ENCODE measurements around the gene TOR1A.
A peak's percentile ranks its signal among the peaks of the same experiment; 100 is the strongest.
"Not testable (repeated sequence)": the region's sequence is repeated elsewhere in the genome, so short reads cannot be mapped to it uniquely, and the experiment has no call there.

The TOR1A gene

DNA sequence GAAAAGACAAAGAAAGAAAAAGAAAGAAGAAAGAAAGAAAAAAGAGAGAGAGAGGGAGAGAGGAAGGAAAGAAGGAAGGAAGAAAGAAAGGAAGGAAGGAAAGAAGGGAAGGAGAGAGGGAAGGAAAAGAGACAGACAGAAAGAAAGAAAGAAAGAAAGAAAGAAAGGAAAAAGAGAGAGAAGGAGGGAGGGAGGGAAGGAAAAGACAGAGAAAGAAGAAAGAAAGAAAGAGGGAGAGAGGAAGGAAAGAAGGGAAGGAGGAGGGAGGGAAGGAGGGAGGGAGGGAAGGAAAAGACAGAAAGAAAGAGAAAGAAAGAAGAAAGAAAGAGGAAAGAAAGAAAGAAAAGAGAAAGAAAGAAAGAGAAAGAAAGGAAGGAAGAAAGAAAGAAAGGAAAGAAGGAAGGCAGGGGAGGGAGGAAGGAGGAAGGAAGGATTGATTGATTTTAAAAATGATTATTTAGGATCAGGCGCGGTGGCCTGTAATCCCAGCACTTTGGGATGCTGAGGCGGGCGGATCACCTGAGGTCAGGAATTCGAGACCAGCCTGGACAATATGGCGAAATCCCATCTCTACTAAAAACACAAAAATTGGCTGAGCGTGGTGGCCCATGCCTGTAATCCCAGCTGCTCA is 44.3 kb downstream of the TOR1A start:
- no peak for DNase-seq

DNA sequence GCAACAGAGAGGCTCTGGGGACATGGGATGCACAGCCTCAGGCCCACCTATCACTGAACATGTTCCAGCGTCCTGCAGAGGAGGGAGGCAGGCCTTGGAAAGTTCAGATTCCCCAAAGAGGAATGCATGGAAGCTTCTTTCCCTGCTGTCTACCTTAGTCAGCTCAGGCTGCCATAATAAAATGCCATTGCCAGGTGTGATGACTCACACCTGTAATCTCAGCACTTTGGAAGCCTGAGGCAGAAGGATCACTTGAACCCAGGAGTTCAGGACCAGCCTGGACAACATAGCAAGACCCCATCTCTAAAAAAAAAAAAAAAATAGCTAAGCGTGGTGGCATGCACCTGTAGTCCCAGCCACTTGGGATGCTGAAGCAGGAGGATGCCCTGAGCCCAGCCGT is 45.5 kb downstream of the TOR1A start:
- no peak for DNase-seq

DNA sequence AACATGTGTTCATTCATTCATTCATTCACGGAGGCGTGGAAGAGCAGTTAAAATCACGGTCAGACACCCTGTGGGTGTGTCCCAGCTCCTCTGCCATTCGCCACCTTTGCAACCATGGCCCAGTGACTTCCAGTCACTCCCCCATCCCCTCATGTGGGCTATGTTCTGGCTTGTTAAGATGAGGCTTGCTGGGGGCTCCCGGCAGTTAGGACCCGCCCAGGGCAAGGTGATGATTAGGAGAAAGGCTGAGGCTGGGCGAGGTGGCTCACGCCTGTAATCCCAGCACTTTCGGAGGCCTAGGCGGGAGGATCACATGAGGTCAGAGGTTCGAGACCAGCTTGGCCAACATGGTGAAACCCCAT is 46.2 kb downstream of the TOR1A start:
- no peak for DNase-seq

DNA sequence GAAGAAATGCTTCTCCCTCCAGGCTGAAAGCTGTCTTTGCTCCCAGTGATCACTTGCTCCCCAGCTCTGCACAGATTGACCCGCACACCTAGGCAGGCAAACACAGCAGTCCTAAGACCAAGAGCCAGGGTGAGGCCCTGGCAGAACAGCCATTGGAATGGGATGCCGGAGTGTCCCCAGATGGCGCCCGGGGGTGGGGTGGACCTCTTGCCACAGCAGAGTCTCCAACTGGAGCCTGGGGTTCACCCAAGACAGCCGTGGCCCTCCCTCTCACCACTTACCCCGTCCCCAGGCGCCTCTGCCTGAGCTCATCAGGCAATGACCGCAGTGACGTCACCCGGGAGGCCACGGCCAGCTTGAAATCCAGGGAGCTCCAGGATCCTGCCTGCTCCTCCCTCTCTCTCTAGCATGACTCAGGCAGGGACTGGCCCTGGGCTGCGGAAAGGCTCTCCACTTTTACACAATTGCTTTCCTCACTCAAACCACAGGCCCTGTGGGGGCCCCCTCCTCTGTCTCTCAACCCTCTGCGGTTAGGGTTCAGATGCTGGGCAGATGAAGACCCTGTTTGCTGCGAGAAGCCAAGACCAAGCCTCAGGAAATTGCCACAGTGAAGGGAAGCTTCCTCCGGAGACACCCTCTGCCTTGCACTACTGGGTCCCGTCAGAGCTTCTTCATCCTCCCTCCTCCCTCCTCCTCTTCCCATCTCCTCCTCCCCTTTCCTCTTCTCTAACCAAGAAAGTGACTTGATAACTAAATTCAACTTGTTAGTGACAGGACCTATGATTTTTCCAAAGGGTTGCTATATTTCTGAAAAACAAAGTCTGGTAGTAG is 46.8 kb downstream of the TOR1A start:
- DNase-seq = peak; percentile 46

DNA sequence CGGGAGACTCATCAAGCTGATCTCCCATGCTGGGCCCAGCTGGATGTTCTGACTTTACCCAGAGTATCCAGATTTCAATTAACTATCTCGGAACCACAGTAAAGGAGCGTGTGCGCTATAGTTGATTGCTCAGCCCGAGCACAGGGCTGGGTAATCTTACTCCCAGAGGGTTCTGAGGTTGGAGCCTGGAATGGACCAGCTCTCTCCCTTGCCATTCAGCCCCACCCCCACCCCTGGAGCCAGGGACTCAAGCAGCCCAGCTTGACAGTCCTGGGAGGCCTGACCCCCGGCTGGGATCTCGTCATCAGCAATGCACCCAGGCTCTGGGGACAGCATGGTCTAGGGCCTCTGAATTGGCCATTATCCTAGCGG is 47.4 kb downstream of the TOR1A start:
- no peak for DNase-seq

DNA sequence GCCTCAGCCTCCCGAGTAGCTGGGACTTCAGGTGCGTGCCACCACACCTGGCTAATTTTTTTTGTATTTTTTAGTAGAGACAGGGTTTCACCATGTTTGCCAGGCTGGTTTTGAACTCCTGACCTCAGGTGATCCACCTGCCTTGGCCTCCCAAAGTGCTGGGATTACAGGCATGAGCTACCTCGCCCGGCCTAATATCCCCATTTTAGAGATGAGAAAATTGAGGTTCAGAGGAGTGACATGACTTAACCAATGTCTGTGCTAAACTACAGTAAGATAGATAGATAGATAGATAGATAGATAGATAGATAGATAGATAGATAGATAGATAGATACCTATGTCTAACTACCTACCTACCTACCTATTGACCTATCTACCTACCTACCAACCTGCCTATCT is 47.8 kb downstream of the TOR1A start:
- DNase-seq = not testable (repeated sequence)

DNA sequence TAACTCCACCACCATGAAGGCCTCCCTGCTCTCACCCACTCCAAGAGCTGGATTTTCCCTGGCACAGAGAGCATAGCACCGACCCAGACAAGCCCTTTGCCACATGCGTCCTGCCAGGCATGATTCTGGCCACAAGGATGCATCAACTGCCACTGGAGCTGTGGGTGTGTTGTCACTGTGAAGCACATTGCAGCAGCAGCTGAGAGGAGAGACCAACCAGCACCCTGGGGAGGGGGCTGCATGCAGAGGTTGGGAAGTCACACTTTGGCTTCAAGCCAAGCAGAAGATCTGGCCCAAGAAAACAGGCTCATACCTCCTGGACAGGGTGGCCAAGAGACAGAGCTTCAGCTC is 48.5 kb downstream of the TOR1A start:
- DNase-seq = no peak

DNA sequence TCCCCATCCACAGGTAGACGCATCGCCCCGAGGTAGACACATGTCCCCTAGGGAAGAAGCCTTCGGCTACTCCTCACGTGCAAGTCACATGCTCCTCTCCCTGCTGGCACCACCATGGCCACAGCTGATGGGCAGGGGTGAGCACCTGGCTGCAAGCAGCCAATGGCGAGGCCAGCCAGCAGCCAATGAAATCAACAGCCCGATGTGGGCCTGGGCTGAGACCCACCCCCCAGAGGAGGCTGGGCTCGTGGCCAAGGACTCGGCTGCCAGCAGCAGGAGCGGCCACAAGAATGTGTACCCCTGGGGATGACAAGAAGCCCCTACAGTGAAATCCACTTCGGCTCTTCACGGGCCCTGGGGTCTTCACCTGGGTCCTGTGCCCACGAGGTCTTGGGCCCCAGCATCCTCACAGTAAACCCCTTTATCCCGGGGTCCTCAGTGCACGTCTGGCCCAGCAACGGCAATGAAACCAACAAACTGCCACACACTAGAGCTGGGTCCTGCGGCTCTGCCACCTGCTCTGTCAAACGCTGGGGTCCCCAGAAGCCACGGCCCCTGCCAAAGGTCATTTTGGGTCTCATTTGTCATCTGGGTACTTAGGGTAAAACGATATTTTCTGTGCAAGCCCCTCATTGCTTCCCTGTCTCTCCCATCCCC is 49.0 kb downstream of the TOR1A start:
- DNase-seq = no peak

DNA sequence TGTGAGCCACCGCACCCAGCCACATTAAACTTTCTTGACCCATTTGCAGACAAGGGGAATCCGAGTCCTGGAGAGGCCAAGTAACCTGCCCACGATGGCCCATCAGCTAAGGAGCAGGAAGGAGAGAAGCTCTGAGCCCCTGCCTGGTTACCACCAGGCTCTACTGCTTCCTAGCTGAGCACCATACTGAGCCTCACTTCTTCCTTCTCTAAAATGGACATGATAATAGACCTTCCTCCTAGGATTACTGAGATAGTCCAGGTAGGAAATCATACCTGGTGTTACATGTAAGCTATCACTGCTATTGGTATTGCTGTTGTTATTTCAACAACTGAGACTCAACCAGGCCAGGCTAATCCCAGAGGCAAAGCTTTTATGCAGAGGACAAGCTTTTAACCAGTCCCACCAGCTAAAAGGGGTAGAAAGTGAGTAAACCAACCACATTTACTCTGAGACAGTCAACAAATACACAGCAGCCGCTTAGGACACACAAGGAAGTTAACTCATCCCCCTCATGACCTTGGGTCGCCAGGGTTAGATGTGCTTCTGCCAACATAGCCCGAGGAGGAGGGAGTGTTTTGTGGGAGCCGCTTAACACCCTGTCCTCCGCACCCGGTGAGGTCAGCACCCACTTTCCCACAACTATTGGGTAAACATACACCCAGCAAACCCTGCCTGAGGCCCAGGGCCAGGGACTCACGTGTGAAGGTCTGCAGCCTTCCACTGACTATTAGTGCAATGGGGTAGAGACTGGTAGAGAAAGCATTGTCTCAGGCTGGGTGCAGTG is 50.5 kb downstream of the TOR1A start:
- DNase-seq = no peak

DNA sequence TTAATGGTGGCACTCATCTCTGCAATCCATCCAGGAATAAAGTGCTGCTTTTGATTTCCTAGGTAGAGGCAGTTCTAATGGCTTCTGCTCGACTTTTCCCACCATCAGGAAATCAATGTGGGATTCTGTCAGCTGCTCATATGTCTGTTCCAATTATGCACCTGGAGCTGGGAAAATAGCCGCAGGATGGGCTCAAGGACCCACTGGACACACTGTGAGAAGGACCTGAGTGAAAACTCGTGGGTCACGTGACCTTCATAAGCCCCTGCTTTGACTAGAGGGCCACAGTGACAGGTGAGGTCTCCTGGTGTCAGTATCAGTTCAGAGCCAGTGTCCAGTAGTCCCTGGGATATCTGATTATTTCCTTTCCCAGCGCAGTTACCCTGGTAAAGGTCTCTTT is 53.2 kb downstream of the TOR1A start:
- no peak for DNase-seq

DNA sequence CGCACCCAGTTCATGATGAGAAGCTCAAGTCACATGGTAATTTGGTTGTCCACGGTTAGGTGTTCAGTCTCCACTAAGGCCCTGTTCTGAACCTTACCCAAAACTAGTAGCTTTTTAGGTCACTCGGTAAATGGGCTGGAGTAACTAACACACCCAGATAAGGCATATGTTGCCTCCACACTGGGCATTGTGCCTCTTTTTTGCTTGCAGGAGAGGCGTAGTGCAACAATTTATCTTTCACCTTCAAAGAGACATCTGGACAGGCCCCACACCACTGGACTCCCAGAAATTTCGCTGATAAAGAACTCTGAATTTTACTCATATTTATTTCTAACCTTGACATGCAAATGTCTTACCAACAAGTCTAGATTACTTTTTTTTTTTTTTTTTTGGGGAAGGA is 54.3 kb downstream of the TOR1A start:
- no peak for DNase-seq

DNA sequence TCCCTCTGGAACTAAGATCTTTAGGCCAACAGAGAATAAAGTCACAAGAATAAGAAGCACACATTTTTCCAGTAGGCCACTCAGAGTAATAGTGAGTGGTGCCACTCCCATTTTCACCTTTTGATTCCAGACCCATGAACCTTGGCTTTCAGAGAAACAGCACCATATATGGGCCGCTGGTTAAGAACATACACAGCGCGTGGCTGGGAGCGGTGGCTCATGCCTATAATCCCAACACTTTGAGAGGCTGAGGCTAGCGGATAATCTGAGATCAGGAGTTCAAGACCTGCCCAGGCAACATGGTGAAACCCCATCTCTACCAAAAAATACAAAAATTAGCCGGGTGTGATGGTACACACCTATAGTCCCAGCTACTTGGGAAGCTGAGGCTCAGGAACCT is 55.5 kb downstream of the TOR1A start:
- DNase-seq = no peak

DNA sequence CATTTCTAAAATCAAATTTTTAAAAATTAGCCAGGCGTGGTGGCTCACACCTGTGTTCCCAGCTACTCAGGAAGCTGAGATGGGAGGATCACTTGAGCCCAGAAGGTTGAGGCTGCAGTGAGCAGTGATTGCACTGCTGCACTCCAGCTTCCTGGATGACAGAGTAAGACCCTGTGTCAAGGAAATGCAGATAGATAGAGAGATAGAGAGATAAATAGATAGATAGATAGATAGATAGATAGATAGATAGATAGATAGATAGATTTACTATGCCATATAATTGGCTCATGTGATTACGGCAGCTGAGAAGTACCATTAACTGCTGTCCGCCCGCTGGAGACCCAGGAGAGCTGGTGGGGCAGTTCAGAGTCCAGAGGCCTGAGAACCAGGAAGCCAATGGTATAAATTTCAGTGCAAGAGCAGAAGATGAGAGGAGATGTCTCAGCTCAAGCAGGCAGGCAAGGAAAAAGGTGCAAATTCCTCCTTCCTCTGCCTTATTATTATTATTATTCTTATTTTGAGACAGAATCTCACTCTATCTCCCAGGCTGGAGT is 58.1 kb downstream of the TOR1A start:
- DNase-seq = no peak

DNA sequence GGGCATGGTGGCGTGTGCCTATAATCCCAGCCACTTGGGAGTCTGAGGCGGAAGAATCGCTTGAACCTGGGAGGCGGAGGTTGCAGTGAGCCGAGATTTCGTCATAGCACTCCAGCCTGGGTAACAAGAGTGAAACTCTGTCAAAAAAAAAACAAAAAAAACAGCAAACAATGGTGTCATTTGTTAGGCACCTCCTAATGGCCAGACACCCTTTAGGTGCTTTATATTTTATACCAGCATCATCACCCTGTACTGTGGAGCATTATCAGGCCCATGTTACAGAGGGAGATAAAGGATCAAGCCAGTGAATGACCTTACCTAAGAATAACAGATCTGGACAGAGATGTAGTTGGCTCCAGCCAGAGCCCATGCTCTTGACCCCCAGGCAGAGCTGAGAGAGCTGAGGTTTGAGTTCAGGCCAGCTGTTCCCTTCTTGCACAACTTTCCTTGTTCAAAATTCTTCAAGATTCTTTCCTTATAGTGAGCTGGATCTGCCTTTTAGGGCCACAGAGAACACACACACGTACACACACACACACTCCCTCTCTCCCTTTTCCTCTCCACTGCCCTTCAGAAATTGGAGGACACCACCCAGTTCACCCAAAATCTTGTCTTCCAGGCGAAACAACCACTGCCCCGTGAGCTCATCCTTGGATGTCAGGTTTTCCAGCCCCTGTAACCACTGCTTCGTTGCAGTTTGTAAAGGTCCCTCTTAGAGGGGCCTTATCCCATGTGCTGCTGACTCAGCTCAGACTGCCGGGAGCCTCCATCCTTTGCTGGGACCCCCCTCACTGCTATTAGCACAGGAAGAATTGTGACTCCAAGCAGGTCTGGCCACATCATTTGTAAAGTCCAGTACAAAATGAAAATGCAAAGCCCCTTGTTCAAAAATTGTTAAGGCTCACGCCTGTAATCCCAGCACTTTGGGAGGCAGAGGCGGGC is 60.7 kb downstream of the TOR1A start:
- DNase-seq = no peak
